ENCODE results near the gene TMEM263.
A peak's percentile ranks its signal among the peaks of the same experiment; 100 is the strongest.
"Not testable (repeated sequence)": the region's sequence is repeated elsewhere in the genome, so short reads cannot be mapped to it uniquely, and the experiment has no call there.

TMEM263 gene

GRCh38 chr12:106955377-106956047, at the start of gene TMEM263:
TSS of gene TMEM263 (plus strand) at chr12:106955907. CDS start at chr12:106967117, 11,210 bp downstream.
- peak; percentile 94 for DNase-seq

GRCh38 chr12:106906715-106907114, 49.0 kb upstream of the TMEM263 start:
- no peak for DNase-seq

- no peak for DNase-seq
Measured at GRCh38 chr12:106907411-106907810, 48.3 kb upstream of the TMEM263 start.

GRCh38 chr12:106907846-106908245, 47.9 kb upstream of the TMEM263 start:
- DNase-seq, result no peak

GRCh38 chr12:106908561-106908960, 47.1 kb upstream of the TMEM263 start:
- no peak for DNase-seq

GRCh38 chr12:106910202-106910601, 45.5 kb upstream of the TMEM263 start:
- DNase-seq, result no peak

GRCh38 chr12:106911581-106911980, 44.1 kb upstream of the TMEM263 start:
- DNase-seq, result no peak

GRCh38 chr12:106913456-106913855, 42.3 kb upstream of the TMEM263 start:
- no peak for DNase-seq

GRCh38 chr12:106914796-106915634, 40.7 kb upstream of the TMEM263 start:
- DNase-seq, result no peak

- no peak for DNase-seq
Measured at GRCh38 chr12:106915635-106916026, 40.1 kb upstream of the TMEM263 start.

GRCh38 chr12:106917503-106917902, 38.2 kb upstream of the TMEM263 start:
- DNase-seq, result no peak

GRCh38 chr12:106918746-106919145, 37.0 kb upstream of the TMEM263 start:
- peak; percentile 9 for DNase-seq

- DNase-seq, result no peak
Measured at GRCh38 chr12:106919910-106920544, 35.7 kb upstream of the TMEM263 start.

- DNase-seq, result not testable (repeated sequence)
Measured at GRCh38 chr12:106921976-106922375, 33.7 kb upstream of the TMEM263 start.

GRCh38 chr12:106923594-106923993, 32.1 kb upstream of the TMEM263 start:
- DNase-seq, result not testable (repeated sequence)

- no peak for DNase-seq
Measured at GRCh38 chr12:106924268-106924861, 31.3 kb upstream of the TMEM263 start.

GRCh38 chr12:106926657-106927056, 29.1 kb upstream of the TMEM263 start:
- DNase-seq, result no peak

GRCh38 chr12:106934277-106934676, 21.4 kb upstream of the TMEM263 start:
- DNase-seq, result no peak

- no peak for DNase-seq
Measured at GRCh38 chr12:106941481-106942156, 14.1 kb upstream of the TMEM263 start.

- no peak for DNase-seq
Measured at GRCh38 chr12:106942775-106943174, 12.9 kb upstream of the TMEM263 start.

- DNase-seq, result no peak
Measured at GRCh38 chr12:106945261-106945851, 10.4 kb upstream of the TMEM263 start.

GRCh38 chr12:106947461-106947860, 8.2 kb upstream of the TMEM263 start:
- DNase-seq, result no peak
